ENCODE measurements around the gene PDS5B.

- TF ChIP-seq, protein P1, sequence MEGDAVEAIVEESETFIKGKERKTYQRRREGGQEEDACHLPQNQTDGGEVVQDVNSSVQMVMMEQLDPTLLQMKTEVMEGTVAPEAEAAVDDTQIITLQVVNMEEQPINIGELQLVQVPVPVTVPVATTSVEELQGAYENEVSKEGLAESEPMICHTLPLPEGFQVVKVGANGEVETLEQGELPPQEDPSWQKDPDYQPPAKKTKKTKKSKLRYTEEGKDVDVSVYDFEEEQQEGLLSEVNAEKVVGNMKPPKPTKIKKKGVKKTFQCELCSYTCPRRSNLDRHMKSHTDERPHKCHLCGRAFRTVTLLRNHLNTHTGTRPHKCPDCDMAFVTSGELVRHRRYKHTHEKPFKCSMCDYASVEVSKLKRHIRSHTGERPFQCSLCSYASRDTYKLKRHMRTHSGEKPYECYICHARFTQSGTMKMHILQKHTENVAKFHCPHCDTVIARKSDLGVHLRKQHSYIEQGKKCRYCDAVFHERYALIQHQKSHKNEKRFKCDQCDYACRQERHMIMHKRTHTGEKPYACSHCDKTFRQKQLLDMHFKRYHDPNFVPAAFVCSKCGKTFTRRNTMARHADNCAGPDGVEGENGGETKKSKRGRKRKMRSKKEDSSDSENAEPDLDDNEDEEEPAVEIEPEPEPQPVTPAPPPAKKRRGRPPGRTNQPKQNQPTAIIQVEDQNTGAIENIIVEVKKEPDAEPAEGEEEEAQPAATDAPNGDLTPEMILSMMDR (IDR thresholded peaks at IDR 0.05), result no peak
- TF ChIP-seq ZFX (IDR thresholded peaks at IDR 0.05; ENCODE audit: borderline replicate concordance), result no peak
Observed at GRCh38 chr13:32676242-32676641, 90.0 kb downstream of the PDS5B start.

All from 22Rv1 (cell line).